ENCODE measurements around the gene CD80.
"Not testable (repeated sequence)": the region's sequence is repeated elsewhere in the genome, so short reads cannot be mapped to it uniquely, and the experiment has no call there.

Gene CD80

GRCh38 chr3:119559441-119559963, at the start of gene CD80:
TSS of gene CD80 (minus strand) at chr3:119559614. CDS start at chr3:119557728, 1,886 bp downstream.
- DNase-seq (ENCODE audit: low spot score) = peak; percentile 42

- DNase-seq (ENCODE audit: low spot score) = no peak
Measured at GRCh38 chr3:119608405-119609000, 49.1 kb upstream of the CD80 start.

GRCh38 chr3:119604878-119605277, 45.5 kb upstream of the CD80 start:
- DNase-seq (ENCODE audit: low spot score) = peak; percentile 84

GRCh38 chr3:119602676-119603075, 43.3 kb upstream of the CD80 start:
- no peak for DNase-seq (ENCODE audit: low spot score)

- DNase-seq (ENCODE audit: low spot score) = no peak
Measured at GRCh38 chr3:119601154-119601553, 41.7 kb upstream of the CD80 start.

- no peak for DNase-seq (ENCODE audit: low spot score)
Measured at GRCh38 chr3:119600732-119601131, 41.3 kb upstream of the CD80 start.

- no peak for DNase-seq (ENCODE audit: low spot score)
Measured at GRCh38 chr3:119599558-119600174, 40.3 kb upstream of the CD80 start.

- DNase-seq (ENCODE audit: low spot score) = no peak
Measured at GRCh38 chr3:119598410-119599098, 39.1 kb upstream of the CD80 start.

- DNase-seq (ENCODE audit: low spot score) = peak; percentile 74
Measured at GRCh38 chr3:119597548-119598288, 38.3 kb upstream of the CD80 start, which contains the start of gene PLA1A. TSS of gene PLA1A (plus strand) at chr3:119597885. CDS start at chr3:119597914, 29 bp downstream.

GRCh38 chr3:119596398-119596797, 37.0 kb upstream of the CD80 start:
- DNase-seq (ENCODE audit: low spot score) = no peak

GRCh38 chr3:119595639-119596334, 36.4 kb upstream of the CD80 start:
- peak; percentile 47 for DNase-seq (ENCODE audit: low spot score)

- DNase-seq (ENCODE audit: low spot score) = not testable (repeated sequence)
Measured at GRCh38 chr3:119594929-119595328, 35.5 kb upstream of the CD80 start.

GRCh38 chr3:119594066-119594465, 34.7 kb upstream of the CD80 start:
- no peak for DNase-seq (ENCODE audit: low spot score)

- no peak for DNase-seq (ENCODE audit: low spot score)
Measured at GRCh38 chr3:119592861-119593260, 33.4 kb upstream of the CD80 start.

- no peak for DNase-seq (ENCODE audit: low spot score)
Measured at GRCh38 chr3:119590706-119591105, 31.3 kb upstream of the CD80 start.

GRCh38 chr3:119589102-119589773, 29.8 kb upstream of the CD80 start:
- no peak for DNase-seq (ENCODE audit: low spot score)

GRCh38 chr3:119588112-119588511, 28.7 kb upstream of the CD80 start:
- DNase-seq (ENCODE audit: low spot score) = peak; percentile 71

GRCh38 chr3:119586733-119587172, 27.3 kb upstream of the CD80 start:
- no peak for DNase-seq (ENCODE audit: low spot score)

GRCh38 chr3:119585856-119586570, 26.6 kb upstream of the CD80 start:
- no peak for DNase-seq (ENCODE audit: low spot score)

GRCh38 chr3:119585208-119585607, 25.8 kb upstream of the CD80 start:
- DNase-seq (ENCODE audit: low spot score) = no peak

All from COLO829 (cell line).